ENCODE data around the gene NMNAT3. TPM values are rescaled to one million over a fixed set of nuclear protein-coding genes. Genes with fewer than 3 reads are reported as not detected.

NMNAT3 gene
- total RNA-seq, 4 donors from 2014 or later = 10.3 to 16.5 (median 12.6) TPM

DNA sequence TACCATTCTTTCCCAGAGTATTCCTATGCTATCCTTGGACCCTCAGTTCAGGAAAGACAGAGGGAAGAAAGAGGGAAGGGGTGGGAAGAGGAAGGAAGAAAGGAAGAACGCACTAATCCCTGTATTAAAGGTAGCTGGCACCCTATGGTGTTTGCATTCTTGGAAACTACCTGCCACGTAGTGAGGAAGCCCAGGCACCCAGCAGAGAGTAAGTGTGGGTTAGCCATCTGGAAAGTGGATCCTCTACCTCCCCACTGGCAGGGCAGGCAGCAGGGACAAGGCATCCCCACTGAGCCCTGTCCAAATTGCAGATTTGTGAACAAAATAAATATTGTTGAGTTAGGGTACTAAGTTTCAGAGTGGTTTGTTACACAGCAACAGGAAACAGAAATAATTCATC lies 147.1 kb downstream of the NMNAT3 start:
- Histone ChIP-seq H3K4me3 (replicated peaks in 1 of 3) (no peak overlapping the region), H3K9me3 (no peaks in the 10 kb centered on the region), H3K27ac (no peak overlapping the region), H3K27me3 (no peaks in the 10 kb centered on the region), H3K36me3 (no peaks in the 10 kb centered on the region), H3K4me1 (peaks cover 24% of the 10 kb centered on the region in 2 donors)
- TF ChIP-seq, protein P1, sequence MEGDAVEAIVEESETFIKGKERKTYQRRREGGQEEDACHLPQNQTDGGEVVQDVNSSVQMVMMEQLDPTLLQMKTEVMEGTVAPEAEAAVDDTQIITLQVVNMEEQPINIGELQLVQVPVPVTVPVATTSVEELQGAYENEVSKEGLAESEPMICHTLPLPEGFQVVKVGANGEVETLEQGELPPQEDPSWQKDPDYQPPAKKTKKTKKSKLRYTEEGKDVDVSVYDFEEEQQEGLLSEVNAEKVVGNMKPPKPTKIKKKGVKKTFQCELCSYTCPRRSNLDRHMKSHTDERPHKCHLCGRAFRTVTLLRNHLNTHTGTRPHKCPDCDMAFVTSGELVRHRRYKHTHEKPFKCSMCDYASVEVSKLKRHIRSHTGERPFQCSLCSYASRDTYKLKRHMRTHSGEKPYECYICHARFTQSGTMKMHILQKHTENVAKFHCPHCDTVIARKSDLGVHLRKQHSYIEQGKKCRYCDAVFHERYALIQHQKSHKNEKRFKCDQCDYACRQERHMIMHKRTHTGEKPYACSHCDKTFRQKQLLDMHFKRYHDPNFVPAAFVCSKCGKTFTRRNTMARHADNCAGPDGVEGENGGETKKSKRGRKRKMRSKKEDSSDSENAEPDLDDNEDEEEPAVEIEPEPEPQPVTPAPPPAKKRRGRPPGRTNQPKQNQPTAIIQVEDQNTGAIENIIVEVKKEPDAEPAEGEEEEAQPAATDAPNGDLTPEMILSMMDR (IDR thresholded peaks at IDR 0.05) = no peak
- TF ChIP-seq POLR2A (IDR thresholded peaks at IDR 0.05) = no peak
- WGBS, 2 donors = 86 to 92% methylated on average over 2 of the region's 2 CpGs
- intact Hi-C loops (cut with DNase I) = no loop called here
- no peak for DNase-seq

GRCh38 chr3:139529662-139530061 lies 148.1 kb downstream of the NMNAT3 start:
- no peaks in the 10 kb centered on the region for H3K9me3 ChIP-seq
- DNase-seq = no peak
- no peak for TF ChIP-seq POLR2A (IDR thresholded peaks at IDR 0.05)
- TF ChIP-seq, protein P1 (IDR thresholded peaks at IDR 0.05) = no peak
- intact Hi-C loops (cut with DNase I) = no loop called here
- 79 to 83% methylated on average over 4 of the region's 4 CpGs for WGBS, 2 donors
- H3K27ac ChIP-seq = no peak overlapping the region
- no peaks in the 10 kb centered on the region for H3K36me3 ChIP-seq
- H3K4me1 ChIP-seq = peaks cover 13 to 14% of the 10 kb centered on the region in 2 donors
- no peaks in the 10 kb centered on the region for H3K27me3 ChIP-seq
- no peak overlapping the region for H3K4me3 ChIP-seq (replicated peaks in 1 of 3)

GRCh38 chr3:139528924-139529323 lies 148.8 kb downstream of the NMNAT3 start:
- no peak for DNase-seq
- Histone ChIP-seq H3K27me3 (no peaks in the 10 kb centered on the region), H3K9me3 (no peaks in the 10 kb centered on the region), H3K4me3 (replicated peaks in 1 of 3) (no peak overlapping the region), H3K27ac (no peak overlapping the region), H3K36me3 (no peaks in the 10 kb centered on the region), H3K4me1 (peaks cover 6% of the 10 kb centered on the region in 2 donors)
- no peak for TF ChIP-seq POLR2A (IDR thresholded peaks at IDR 0.05)
- TF ChIP-seq, protein P1 (IDR thresholded peaks at IDR 0.05) = no peak
- WGBS, 2 donors = 96 to 99% methylated on average over 3 of the region's 3 CpGs
- intact Hi-C loops (cut with DNase I) = no loop called here

GRCh38 chr3:139528281-139528680 lies 149.5 kb downstream of the NMNAT3 start:
- Histone ChIP-seq H3K27ac (no peak overlapping the region), H3K27me3 (no peaks in the 10 kb centered on the region), H3K9me3 (no peaks in the 10 kb centered on the region), H3K4me1 (no peaks in the 10 kb centered on the region), H3K36me3 (no peaks in the 10 kb centered on the region), H3K4me3 (replicated peaks in 1 of 3) (no peak overlapping the region)
- 83 to 100% methylated on average over 1 to 2 of the region's 2 CpGs for WGBS, 2 donors
- intact Hi-C loops (cut with DNase I) = no loop called here
- no peak for DNase-seq
- TF ChIP-seq, protein P1 (IDR thresholded peaks at IDR 0.05) = no peak
- TF ChIP-seq POLR2A (IDR thresholded peaks at IDR 0.05) = no peak

DNA sequence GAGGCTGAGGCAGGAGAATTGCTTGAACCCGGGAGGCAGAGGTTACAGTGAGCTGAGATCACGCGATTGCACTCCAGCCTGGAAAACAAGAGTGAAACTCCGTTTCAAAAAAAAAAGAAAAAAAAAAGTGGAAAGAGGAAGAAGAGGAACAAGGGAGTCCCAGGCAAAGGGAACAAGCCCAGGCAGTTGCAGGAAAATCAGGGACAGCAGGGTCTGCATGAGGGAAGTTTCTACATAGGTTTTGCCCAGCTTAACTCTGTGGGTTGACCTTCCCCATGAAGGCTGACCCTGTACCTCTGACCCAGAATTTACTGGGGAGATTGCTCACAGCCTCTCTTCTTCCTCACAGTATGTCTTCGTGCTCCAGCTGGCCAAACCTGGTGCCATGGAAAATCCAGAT lies 150.5 kb downstream of the NMNAT3 start:
- Histone ChIP-seq H3K27ac (no peak overlapping the region), H3K27me3 (no peaks in the 10 kb centered on the region), H3K9me3 (no peaks in the 10 kb centered on the region), H3K4me3 (replicated peaks in 1 of 3) (no peak overlapping the region), H3K4me1 (no peaks in the 10 kb centered on the region), H3K36me3 (no peaks in the 10 kb centered on the region)
- 88 to 89% methylated on average over 5 of the region's 5 CpGs for WGBS, 2 donors
- intact Hi-C loops (cut with DNase I) = no loop called here
- no peak for TF ChIP-seq POLR2A (IDR thresholded peaks at IDR 0.05)
- TF ChIP-seq, protein P1 (IDR thresholded peaks at IDR 0.05) = no peak
- no peak for DNase-seq

Measured in thyroid gland (tissue), 4 donors.